Mesenchymal stem cell (in vitro differentiated cells and primary cell): ENCODE data around the gene CACNA1S.
A peak's percentile ranks its signal among the peaks of the same experiment; 100 is the strongest.

Experiments used
- DNase-seq: peaks from one replicate; pipeline ENCODE4 v3.0.0-alpha.2; 2013
- H2AFZ ChIP-seq: one replicate; pipeline ENCODE4 v1.6.1; 2013; ENCODE audit warnings: low read depth, mild to moderate bottlenecking, control low read depth, inconsistent platforms, low read length, moderate library complexity
- H2AK5ac ChIP-seq: 2 replicates; pipeline ENCODE4 v1.6.1; 2013; ENCODE audit warnings: low read length, moderate library complexity, mild to moderate bottlenecking, inconsistent platforms; ENCODE audit not compliant: severe bottlenecking
- H2BK120ac ChIP-seq: one replicate; pipeline ENCODE4 v1.6.1; 2013; ENCODE audit warnings: low read depth, mild to moderate bottlenecking, inconsistent platforms, low read length, moderate library complexity
- H2BK12ac ChIP-seq, 2 experiments: one replicate each; pipeline ENCODE4 v1.6.1; 2013; ENCODE audit warnings: inconsistent platforms in 2 of 2, low read length in 2 of 2, mild to moderate bottlenecking in 2 of 2, moderate library complexity in 2 of 2, control low read depth in 1 of 2
- H2BK15ac ChIP-seq: one replicate; pipeline ENCODE4 v1.6.1; 2013; ENCODE audit warnings: mild to moderate bottlenecking, low read depth, inconsistent platforms; ENCODE audit not compliant: poor library complexity, severe bottlenecking
- H2BK5ac ChIP-seq: 2 replicates; pipeline ENCODE4 v1.6.1; 2013; ENCODE audit warnings: low read depth, mild to moderate bottlenecking, low read length, control low read depth, inconsistent platforms; ENCODE audit not compliant: poor library complexity, severe bottlenecking
- H3K14ac ChIP-seq, 2 experiments: one replicate each; pipeline ENCODE4 v1.6.1; 2013; ENCODE audit warnings: inconsistent platforms in 2 of 2, low read length in 2 of 2, control low read depth in 1 of 2, mild to moderate bottlenecking in 1 of 2, moderate library complexity in 1 of 2
- H3K18ac ChIP-seq, 2 experiments: one replicate each; pipeline ENCODE4 v1.6.1; 2013; ENCODE audit warnings: inconsistent platforms in 2 of 2, low read length in 2 of 2, control low read depth in 1 of 2, low read depth in 1 of 2, mild to moderate bottlenecking in 1 of 2
- H3K23ac ChIP-seq, 2 experiments: one replicate each; pipeline ENCODE4 v1.6.1; 2013; ENCODE audit warnings: inconsistent platforms in 2 of 2, low read length in 2 of 2, mild to moderate bottlenecking in 2 of 2, moderate library complexity in 2 of 2, control low read depth in 1 of 2
- H3K27ac ChIP-seq: 2 replicates; pipeline ENCODE4 v1.5.1; 2013; ENCODE audit warnings: mild to moderate bottlenecking, moderate library complexity, low read length, control low read depth, inconsistent platforms; ENCODE audit not compliant: poor library complexity, severe bottlenecking
- H3K27me3 ChIP-seq, 2 experiments: 2 replicates each; pipeline versions ENCODE4 v1.6.1 to v1.7.0; 2013; ENCODE audit warnings: low read length in 2 of 2, mild to moderate bottlenecking in 2 of 2, moderate library complexity in 2 of 2, control low read depth in 1 of 2, inconsistent platforms in 1 of 2; ENCODE audit not compliant: control insufficient read depth in 1 of 2, insufficient read depth in 1 of 2
- H3K36me3 ChIP-seq, 2 experiments: 2 replicates each; pipeline versions ENCODE4 v1.6.1 to v1.7.0; 2013; ENCODE audit warnings: low read length in 2 of 2, control low read depth in 1 of 2, inconsistent platforms in 1 of 2, low read depth in 1 of 2, mild to moderate bottlenecking in 1 of 2; ENCODE audit not compliant: insufficient read depth in 2 of 2, control insufficient read depth in 1 of 2
- H3K4ac ChIP-seq, 2 experiments: one replicate each; pipeline ENCODE4 v1.6.1; 2013; ENCODE audit warnings: inconsistent platforms in 2 of 2, low read length in 2 of 2, mild to moderate bottlenecking in 2 of 2, moderate library complexity in 2 of 2, control low read depth in 1 of 2, low read depth in 1 of 2
- H3K4me1 ChIP-seq: 2 replicates; pipeline ENCODE4 v1.6.1; 2013; ENCODE audit warnings: low read depth, low read length, control low read depth; ENCODE audit not compliant: control insufficient read depth, insufficient read depth
- H3K4me2 ChIP-seq: 2 replicates; pipeline ENCODE4 v1.6.1; 2013; ENCODE audit warnings: low read length, mild to moderate bottlenecking, inconsistent platforms; ENCODE audit not compliant: poor library complexity, severe bottlenecking
- H3K4me3 ChIP-seq, 2 experiments: 2 replicates each; pipeline versions ENCODE4 v1.5.1 to v1.7.0; 2013; ENCODE audit warnings: low read length in 2 of 2, mild to moderate bottlenecking in 2 of 2, control low read depth in 1 of 2, low read depth in 1 of 2; ENCODE audit not compliant: insufficient read depth in 1 of 2
- H3K79me1 ChIP-seq: replicated peaks from 2 replicates; pipeline ENCODE4 v1.6.1; 2013; ENCODE audit warnings: mild to moderate bottlenecking, control low read depth, low read length, inconsistent platforms; ENCODE audit not compliant: poor library complexity, severe bottlenecking
- H3K9ac ChIP-seq: 2 replicates; pipeline ENCODE4 v1.7.0; 2013; ENCODE audit warnings: mild to moderate bottlenecking, low read length, moderate library complexity
- H3K9me3 ChIP-seq: 2 replicates; pipeline ENCODE4 v1.7.0; 2013; ENCODE audit warnings: mild to moderate bottlenecking, low read length; ENCODE audit not compliant: control insufficient read depth
- H4K8ac ChIP-seq: one replicate; pipeline ENCODE4 v1.6.1; 2013; ENCODE audit warnings: inconsistent platforms, mild to moderate bottlenecking, low read length, moderate library complexity
- H4K91ac ChIP-seq: one replicate; pipeline ENCODE4 v1.6.1; 2013; ENCODE audit warnings: mild to moderate bottlenecking, low read length, inconsistent platforms
- WGBS: methylation state at CpG from one replicate; pipeline ENCODE4 v1.1.7; 2013; ENCODE audit warnings: mixed read lengths; 5-methylcytosine and 5-hydroxymethylcytosine counted together

The CACNA1S gene

GRCh38 chr1:201021630-201022492 is 90.4 kb downstream of the CACNA1S start:
- no peak overlapping the region for H3K4me3 ChIP-seq
- H3K4me1 ChIP-seq, result peaks cover 54% of the 10 kb centered on the region
- no peak overlapping the region for H2AFZ ChIP-seq
- no peak overlapping the region for H4K91ac ChIP-seq
- no peak overlapping the region for H2BK5ac ChIP-seq
- no peak overlapping the region for H3K23ac ChIP-seq
- no peak overlapping the region for H2BK120ac ChIP-seq
- peaks cover 23% of the 10 kb centered on the region for H3K79me1 ChIP-seq
- no peak overlapping the region for H2BK15ac ChIP-seq
- no peak overlapping the region for H2BK12ac ChIP-seq
- H3K9ac ChIP-seq, result no peak overlapping the region
- H3K9me3 ChIP-seq, result no peaks in the 10 kb centered on the region
- no peak overlapping the region for H3K18ac ChIP-seq
- peak overlapping the region; percentile 50 for H2AK5ac ChIP-seq
- H3K36me3 ChIP-seq, result no peaks in the 10 kb centered on the region
- no peak overlapping the region for H3K14ac ChIP-seq
- H3K27ac ChIP-seq, result no peak overlapping the region
- H3K4me2 ChIP-seq, result no peak overlapping the region
- peaks cover 0 to 21% of the 10 kb centered on the region in 2 experiments for H3K27me3 ChIP-seq
- DNase-seq, result no peak
- WGBS, result 79% methylated on average over 7 of the region's 7 CpGs
- H3K4ac ChIP-seq, result no peak overlapping the region
- H4K8ac ChIP-seq, result no peak overlapping the region

GRCh38 chr1:201020721-201021629 is 91.3 kb downstream of the CACNA1S start:
- Histone ChIP-seq H3K4me2 (no peak overlapping the region), H3K79me1 (peaks cover 27% of the 10 kb centered on the region), H2BK15ac (no peak overlapping the region), H3K4ac (no peak overlapping the region), H2AK5ac (peak overlapping the region; percentile 50), H2BK5ac (no peak overlapping the region), H4K91ac (no peak overlapping the region), H3K27ac (no peak overlapping the region), H4K8ac (no peak overlapping the region), H3K27me3 (peaks cover 0 to 28% of the 10 kb centered on the region in 2 experiments), H3K4me3 (no peak overlapping the region), H3K23ac (no peak overlapping the region), H3K18ac (no peak overlapping the region), H3K9me3 (no peaks in the 10 kb centered on the region), H3K36me3 (no peaks in the 10 kb centered on the region), H2BK120ac (no peak overlapping the region), H2BK12ac (no peak overlapping the region), H3K9ac (no peak overlapping the region), H3K14ac (no peak overlapping the region), H3K4me1 (peaks cover 57% of the 10 kb centered on the region), H2AFZ (no peak overlapping the region)
- WGBS, result 77% methylated on average over 9 of the region's 11 CpGs
- peak; percentile 35 for DNase-seq

- Histone ChIP-seq H2BK15ac (no peak overlapping the region), H3K14ac (no peak overlapping the region), H3K79me1 (peaks cover 27% of the 10 kb centered on the region), H2AK5ac (no peak overlapping the region), H2AFZ (no peak overlapping the region), H3K4me2 (no peak overlapping the region), H4K91ac (no peak overlapping the region), H3K9me3 (no peaks in the 10 kb centered on the region), H3K18ac (no peak overlapping the region), H2BK120ac (no peak overlapping the region), H4K8ac (no peak overlapping the region), H3K4ac (no peak overlapping the region), H2BK12ac (peak overlapping the region in 1 of 2 experiments; percentile 80), H2BK5ac (no peak overlapping the region), H3K4me3 (no peak overlapping the region), H3K36me3 (no peaks in the 10 kb centered on the region), H3K27ac (no peak overlapping the region), H3K23ac (no peak overlapping the region), H3K4me1 (peaks cover 55% of the 10 kb centered on the region), H3K27me3 (peaks cover 0 to 36% of the 10 kb centered on the region in 2 experiments), H3K9ac (no peak overlapping the region)
- no peak for DNase-seq
- WGBS, result 93% methylated on average over 4 of the region's 4 CpGs
These were observed 92.1 kb downstream of the CACNA1S start for GRCh38 chr1:201020040-201020591.
